ENCODE results near the gene RALGAPA1. TPM values are rescaled to one million over a fixed set of nuclear protein-coding genes. Genes with fewer than 3 reads are reported as not detected.

RALGAPA1 gene
- total and polyA plus RNA-seq, 2 experiments from 2014 or later: 21.9 to 27.3 TPM

DNA sequence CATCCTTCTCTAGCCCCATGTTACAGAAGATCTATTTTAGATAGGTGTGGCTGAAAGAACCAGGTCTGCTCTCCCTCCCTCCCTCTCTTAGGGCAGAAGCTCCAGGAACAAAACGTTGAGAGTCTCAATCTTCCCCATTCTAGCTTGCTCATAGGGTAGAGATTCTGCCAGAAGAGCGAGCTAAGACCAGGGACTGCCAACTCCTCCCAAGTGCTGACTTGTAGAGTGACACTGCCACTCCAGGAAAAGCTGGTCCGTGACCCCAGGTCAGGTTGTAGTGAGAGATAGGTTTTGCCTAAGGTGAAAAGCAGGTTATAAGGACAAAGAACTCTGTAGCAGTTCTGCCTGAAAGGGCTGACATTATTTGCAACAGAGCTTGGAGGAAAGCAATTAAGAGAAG lies 201.7 kb downstream of the RALGAPA1 start:
- no peak for ATAC-seq
- Histone ChIP-seq H3K36me3 (ENCODE audit: insufficient read depth) (no peaks in the 10 kb centered on the region), H3K9me2 (ENCODE audit: insufficient read depth) (no peaks in the 10 kb centered on the region), H3K4me2 (no peak overlapping the region), H3F3A (replicated peaks; ENCODE audit: low read depth) (no peaks in the 10 kb centered on the region), H3K4me1 (ENCODE audit: insufficient read depth) (no peaks in the 10 kb centered on the region), H2AFZ (no peak overlapping the region), H3K27me3 (ENCODE audit: insufficient read depth) (no peaks in the 10 kb centered on the region), H3K4me3 (no peak overlapping the region), H3K79me2 (replicated peaks; ENCODE audit: insufficient read depth) (no peaks in the 10 kb centered on the region), H3K27ac (ENCODE audit: low read depth) (no peak overlapping the region), H4K20me1 (replicated peaks; ENCODE audit: insufficient read depth) (no peaks in the 10 kb centered on the region)
- TF ChIP-seq NANOG (IDR thresholded peaks at IDR 0.05; ENCODE audit: borderline replicate concordance): no peak
- no peak for TF ChIP-seq ZNF114 (CRISPR knock-in tag; IDR thresholded peaks at IDR 0.05)
- no peak for TF ChIP-seq ETS1 (IDR thresholded peaks at IDR 0.05)
- no peak for TF ChIP-seq REST (IDR thresholded peaks at IDR 0.05; ENCODE audit: unreplicated experiment)
- TF ChIP-seq EZH2phosphoT487 (IDR thresholded peaks at IDR 0.05; ENCODE audit: unreplicated experiment): no peak
- no peak for TF ChIP-seq STAT1 (IDR thresholded peaks at IDR 0.05; ENCODE audit: unreplicated experiment)
- TF ChIP-seq, protein P1, sequence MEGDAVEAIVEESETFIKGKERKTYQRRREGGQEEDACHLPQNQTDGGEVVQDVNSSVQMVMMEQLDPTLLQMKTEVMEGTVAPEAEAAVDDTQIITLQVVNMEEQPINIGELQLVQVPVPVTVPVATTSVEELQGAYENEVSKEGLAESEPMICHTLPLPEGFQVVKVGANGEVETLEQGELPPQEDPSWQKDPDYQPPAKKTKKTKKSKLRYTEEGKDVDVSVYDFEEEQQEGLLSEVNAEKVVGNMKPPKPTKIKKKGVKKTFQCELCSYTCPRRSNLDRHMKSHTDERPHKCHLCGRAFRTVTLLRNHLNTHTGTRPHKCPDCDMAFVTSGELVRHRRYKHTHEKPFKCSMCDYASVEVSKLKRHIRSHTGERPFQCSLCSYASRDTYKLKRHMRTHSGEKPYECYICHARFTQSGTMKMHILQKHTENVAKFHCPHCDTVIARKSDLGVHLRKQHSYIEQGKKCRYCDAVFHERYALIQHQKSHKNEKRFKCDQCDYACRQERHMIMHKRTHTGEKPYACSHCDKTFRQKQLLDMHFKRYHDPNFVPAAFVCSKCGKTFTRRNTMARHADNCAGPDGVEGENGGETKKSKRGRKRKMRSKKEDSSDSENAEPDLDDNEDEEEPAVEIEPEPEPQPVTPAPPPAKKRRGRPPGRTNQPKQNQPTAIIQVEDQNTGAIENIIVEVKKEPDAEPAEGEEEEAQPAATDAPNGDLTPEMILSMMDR (conservative IDR thresholded peaks at IDR 0.05; ENCODE audit: low read depth in 2 of 2): no peak
- TF ChIP-seq EZH2 (IDR thresholded peaks at IDR 0.05; ENCODE audit: low read depth, unreplicated experiment): no peak
- no peak for TF ChIP-seq POLR2AphosphoS5 (IDR thresholded peaks at IDR 0.05; ENCODE audit: low read depth)
- no peak for TF ChIP-seq CREB1 (CRISPR knock-in tag; IDR thresholded peaks at IDR 0.05; ENCODE audit: low read depth)
- TF ChIP-seq ZNF462 (CRISPR knock-in tag; IDR thresholded peaks at IDR 0.05): no peak
- TF ChIP-seq ZNF331 (CRISPR knock-in tag; IDR thresholded peaks at IDR 0.05; ENCODE audit: low read depth): no peak
- no peak for TF ChIP-seq JUNB (IDR thresholded peaks at IDR 0.05; ENCODE audit: unreplicated experiment)
- no peak for DNase-seq (ENCODE audit: low spot score)
- no peaks in the 10 kb centered on the region for H3K4me1 Mint-ChIP-seq
- H3K36me3 Mint-ChIP-seq (ENCODE audit: low read depth): peaks cover 8% of the 10 kb centered on the region; the same call in 2 of the 3 replicates
- H3K9me3 Mint-ChIP-seq: no peaks in the 10 kb centered on the region; the same call in 2 of the 3 replicates
- no peak overlapping the region for H3K27ac Mint-ChIP-seq
- H3K27me3 Mint-ChIP-seq (ENCODE audit: insufficient read depth, low read depth, poor library complexity): no peaks in the 10 kb centered on the region
- H3K4me3 Mint-ChIP-seq: no peak overlapping the region

All from GM23338 (cell line).